ENCODE measurements around the gene FAM98C.
A peak's percentile ranks its signal among the peaks of the same experiment; 100 is the strongest.

Gene FAM98C

DNA sequence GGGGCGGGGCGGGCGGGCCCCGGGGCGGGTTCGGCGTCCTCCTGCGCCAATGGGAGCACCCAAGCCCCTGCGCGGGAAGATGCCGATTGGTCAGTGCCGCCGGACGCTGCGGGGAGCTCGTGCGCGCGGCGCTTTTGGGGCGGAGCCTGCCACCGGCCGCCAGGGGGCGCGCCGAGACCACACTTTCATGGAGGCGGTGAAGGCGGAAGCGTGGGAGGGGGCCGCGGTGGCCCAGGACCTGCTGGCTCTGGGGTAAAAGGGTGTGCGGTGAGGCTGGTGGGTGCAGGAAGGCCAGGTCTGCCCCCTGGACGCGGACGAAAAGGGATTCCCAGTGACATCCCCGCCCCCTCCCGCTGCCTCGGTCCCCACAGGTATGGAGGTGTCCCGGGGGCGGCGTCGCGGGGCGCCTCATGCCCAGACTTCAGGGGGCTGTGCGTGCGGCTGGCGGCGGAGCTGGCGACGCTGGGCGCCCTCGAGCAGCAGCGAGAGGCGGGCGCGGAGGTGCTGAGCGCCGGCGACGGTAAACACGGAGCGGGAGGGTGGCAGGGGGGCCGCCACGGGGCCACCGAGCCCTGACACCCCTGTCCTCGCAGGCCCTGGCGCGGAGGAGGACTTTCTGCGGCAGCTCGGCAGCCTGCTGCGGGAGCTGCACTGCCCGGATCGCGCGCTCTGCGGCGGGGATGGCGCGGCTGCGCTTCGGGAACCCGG, at the start of gene FAM98C:
Gene FAM98C (plus strand): TSS at position 127 of the 708 bp plus-strand sequence. CDS start 61 bp downstream, at position 188.
- H3K27ac ChIP-seq, result peak within 1 kb of the TSS; percentile 75
- TF ChIP-seq, protein P1, sequence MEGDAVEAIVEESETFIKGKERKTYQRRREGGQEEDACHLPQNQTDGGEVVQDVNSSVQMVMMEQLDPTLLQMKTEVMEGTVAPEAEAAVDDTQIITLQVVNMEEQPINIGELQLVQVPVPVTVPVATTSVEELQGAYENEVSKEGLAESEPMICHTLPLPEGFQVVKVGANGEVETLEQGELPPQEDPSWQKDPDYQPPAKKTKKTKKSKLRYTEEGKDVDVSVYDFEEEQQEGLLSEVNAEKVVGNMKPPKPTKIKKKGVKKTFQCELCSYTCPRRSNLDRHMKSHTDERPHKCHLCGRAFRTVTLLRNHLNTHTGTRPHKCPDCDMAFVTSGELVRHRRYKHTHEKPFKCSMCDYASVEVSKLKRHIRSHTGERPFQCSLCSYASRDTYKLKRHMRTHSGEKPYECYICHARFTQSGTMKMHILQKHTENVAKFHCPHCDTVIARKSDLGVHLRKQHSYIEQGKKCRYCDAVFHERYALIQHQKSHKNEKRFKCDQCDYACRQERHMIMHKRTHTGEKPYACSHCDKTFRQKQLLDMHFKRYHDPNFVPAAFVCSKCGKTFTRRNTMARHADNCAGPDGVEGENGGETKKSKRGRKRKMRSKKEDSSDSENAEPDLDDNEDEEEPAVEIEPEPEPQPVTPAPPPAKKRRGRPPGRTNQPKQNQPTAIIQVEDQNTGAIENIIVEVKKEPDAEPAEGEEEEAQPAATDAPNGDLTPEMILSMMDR (IDR thresholded peaks at IDR 0.05), result peak; percentile 93
- TF ChIP-seq ZFX (IDR thresholded peaks at IDR 0.05; ENCODE audit: borderline replicate concordance), result no peak

DNA sequence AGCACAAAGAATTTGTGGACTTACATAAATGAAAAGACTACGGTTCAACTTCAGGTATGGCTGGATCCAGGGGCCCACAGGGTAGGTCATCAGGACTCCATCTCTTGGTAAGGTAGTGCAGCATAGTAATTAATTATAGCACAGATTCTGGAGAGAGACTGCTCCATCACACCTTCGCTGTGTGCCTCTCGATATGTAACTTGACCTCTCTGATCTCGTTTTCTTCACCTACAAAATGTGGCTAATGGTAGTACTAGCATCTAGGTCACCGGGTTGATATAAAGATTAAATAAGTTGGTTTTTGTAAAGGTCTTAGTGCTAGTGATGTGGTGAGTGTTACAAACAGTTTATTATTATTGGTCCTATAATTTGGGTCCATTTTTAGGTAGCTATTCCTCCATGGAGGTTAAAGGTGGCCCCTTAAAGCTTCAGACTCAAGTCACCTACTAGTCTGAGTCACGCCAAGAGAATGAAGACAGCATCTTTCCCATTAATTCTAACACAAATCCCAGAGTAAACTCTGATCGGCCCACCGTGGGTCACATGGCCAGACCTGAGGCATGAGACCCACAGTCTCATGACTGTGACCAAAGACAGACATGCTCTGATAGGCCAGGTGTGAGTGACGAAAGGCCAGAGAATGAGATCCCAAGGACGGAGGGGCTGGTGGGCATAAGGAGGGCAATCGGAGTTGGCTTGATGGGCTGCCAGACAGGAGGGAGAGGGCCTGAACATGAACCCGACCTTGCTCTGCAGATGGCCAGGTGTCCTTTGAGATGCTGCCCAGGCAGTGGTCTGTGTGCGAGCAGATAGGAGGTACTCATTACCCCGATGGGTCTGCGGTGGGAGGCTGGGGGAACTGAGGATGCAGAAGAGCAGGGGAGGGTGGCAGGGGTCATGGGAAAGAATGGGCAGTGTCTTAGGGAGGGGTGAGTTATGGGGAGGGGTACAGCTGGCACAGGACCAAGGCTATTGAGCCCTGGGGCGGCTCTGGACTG, 46.9 kb upstream of the FAM98C start:
- TF ChIP-seq, protein P1 (IDR thresholded peaks at IDR 0.05), result no peak
- TF ChIP-seq ZFX (IDR thresholded peaks at IDR 0.05; ENCODE audit: borderline replicate concordance), result no peak
- H3K27ac ChIP-seq, result no peak overlapping the region

DNA sequence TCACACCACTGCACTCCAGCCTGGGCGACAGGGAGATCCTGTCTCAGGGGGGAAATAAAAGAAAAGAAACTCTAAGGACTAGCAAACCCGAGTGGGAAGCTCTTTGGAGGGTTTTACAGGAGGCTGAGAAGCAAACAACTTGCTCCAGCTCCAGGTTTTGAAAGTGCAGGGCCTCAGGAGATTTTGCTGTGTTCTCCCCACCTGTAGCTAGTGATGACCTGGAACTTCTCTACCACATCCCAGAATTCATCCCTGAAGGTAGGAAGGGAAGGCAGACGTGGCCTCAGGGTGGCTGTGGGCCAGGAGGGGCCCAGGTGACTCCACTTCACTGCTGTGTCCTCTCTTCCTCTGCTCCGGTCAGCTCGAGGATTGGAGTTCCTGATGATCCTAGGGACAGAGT, 44.8 kb upstream of the FAM98C start:
- TF ChIP-seq ZFX (IDR thresholded peaks at IDR 0.05; ENCODE audit: borderline replicate concordance), result no peak
- TF ChIP-seq, protein P1 (IDR thresholded peaks at IDR 0.05), result no peak
- no peak overlapping the region for H3K27ac ChIP-seq

DNA sequence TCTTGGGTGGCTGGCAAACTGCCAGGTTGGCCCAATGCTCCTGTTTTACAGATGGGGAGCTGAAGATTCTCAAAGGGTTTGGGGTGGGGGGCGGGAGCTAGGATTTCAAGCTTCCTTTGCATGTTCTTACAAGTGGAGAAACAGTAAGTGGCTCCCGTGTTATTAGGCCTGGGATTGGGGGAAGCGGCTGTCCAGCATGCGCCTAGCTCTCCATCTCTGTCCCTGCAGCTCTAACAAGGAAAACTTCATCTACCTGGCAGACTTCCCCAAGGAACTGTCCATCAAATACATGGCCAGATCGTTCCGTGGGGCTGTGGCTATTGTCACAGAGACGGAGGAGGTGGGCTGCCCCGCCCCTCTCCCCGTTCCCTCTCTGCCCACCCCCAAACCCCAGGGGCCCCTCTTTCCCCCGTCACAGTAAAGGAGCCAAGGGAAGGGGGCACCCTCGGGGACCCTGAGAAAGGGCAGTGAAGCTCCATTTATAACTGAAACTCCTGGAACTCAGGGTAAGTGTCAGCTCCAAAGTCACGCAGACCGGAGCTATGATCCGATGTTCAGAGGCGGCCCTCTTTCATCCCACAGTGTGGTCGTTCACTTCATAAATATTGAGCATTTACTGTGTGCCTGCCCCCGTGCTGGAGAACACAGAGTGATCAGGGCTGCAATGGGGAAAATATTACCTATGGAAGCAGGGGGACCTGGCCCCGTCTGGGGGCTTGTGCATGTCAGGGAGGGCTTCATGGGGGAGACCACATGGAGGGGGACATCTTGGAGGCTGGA, 43.5 kb upstream of the FAM98C start:
- no peak overlapping the region for H3K27ac ChIP-seq
- no peak for TF ChIP-seq ZFX (IDR thresholded peaks at IDR 0.05; ENCODE audit: borderline replicate concordance)
- TF ChIP-seq, protein P1 (IDR thresholded peaks at IDR 0.05), result no peak

DNA sequence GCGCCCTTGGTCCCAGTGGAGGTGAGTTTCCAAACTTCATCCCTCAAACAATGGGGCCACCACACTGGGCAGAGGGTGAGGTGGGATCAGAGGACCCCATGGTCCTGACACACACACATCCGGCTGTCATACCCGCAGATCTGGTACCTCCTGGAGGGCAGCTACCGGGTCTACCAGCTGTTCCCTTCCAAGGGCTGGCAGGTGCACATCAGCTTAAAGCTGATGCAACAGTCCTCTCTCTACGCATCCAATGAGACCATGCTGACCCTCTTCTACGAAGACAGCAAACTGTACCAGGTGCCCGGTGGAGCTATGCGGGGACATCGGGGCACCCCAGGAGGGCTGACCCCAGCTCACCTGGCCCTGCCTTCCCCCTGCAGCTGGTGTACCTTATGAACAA, 42.5 kb upstream of the FAM98C start:
- no peak overlapping the region for H3K27ac ChIP-seq
- TF ChIP-seq, protein P1 (IDR thresholded peaks at IDR 0.05), result no peak
- TF ChIP-seq ZFX (IDR thresholded peaks at IDR 0.05; ENCODE audit: borderline replicate concordance), result no peak

DNA sequence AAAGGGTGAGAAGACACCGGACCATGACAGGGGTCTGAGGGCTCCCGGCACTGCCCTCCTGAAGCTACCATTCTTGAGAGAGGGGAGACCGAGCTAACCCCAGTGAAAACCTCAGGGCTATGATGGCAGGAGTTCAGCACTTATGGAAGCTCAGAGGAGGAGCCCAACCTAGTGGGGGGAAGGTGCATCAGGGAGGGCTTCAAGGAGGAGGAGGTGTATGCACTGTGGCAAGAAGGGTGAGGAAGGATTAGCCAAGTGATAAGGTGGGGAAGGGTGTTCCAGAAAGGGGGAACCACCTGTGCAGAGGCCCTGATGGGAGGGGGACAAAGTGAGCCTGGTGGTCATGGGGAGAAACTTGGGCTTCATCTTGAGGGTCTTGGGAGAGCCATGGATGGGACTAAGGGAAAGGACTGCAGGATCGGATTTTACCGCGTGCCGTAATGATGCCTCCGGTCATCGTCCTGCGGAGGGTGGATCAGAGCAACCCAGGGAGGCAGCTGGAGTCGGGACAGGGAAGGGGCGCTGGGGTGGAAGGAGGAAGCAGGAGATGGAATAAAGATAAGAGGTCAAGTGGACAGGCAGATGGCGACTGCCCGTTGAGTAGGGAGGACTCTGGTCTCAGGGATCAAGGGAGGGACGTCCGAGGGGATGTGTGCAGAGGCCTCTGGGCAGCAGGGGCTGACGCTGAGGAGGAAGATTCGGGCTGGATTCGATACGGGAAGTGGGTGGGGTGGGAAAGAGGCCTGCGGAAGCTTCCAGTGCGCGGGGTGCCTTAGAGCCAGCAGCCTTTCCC, 41.9 kb upstream of the FAM98C start:
- peak overlapping the region; percentile 54 for H3K27ac ChIP-seq
- TF ChIP-seq ZFX (IDR thresholded peaks at IDR 0.05; ENCODE audit: borderline replicate concordance), result no peak
- TF ChIP-seq, protein P1 (IDR thresholded peaks at IDR 0.05), result no peak

Data from 22Rv1 (cell line).